MCF 10A (cell line): ENCODE results near the gene ESRRB. TPM values are rescaled to one million over a fixed set of nuclear protein-coding genes. Genes with fewer than 3 reads are reported as not detected.

ENCODE experiments used
- BruUV-seq: library from RNA; stranded (reverse); fragments of 400-500 nt; replicated peaks from 2 replicates; lab custom pipeline; 2021; lab: Mats Ljungman, UMichigan
- CTCF ChIA-PET: fragments of 300-600 bp; sonication (Branson Sonifier 250); formaldehyde crosslinking; extraction: SDS; loops from one replicate; lab custom pipeline; 2021; ENCODE audit warnings: antibody characterized with exemption, inconsistent platforms; lab: Yijun Ruan, JAX
- POLR2A ChIA-PET: fragments of 300-600, 350-650 bp; sonication (Branson Sonifier 250); formaldehyde crosslinking; extraction: SDS; loops from one replicate; lab custom pipeline; 2020; ENCODE audit warnings: antibody characterized with exemption, inconsistent platforms; lab: Yijun Ruan, JAX
- DNase-seq: peaks from one replicate; pipeline ENCODE4 v3.0.0-alpha.2; 2018; ENCODE audit not compliant: unreplicated experiment
- H3K27ac Mint-ChIP-seq: one replicate; pipeline ENCODE4 v1.8.0; 2022; ENCODE audit warnings: mild to moderate bottlenecking, low read depth, mixed read lengths; ENCODE audit not compliant: unreplicated experiment
- H3K27me3 Mint-ChIP-seq: one replicate; pipeline ENCODE4 v1.8.0; 2022; ENCODE audit warnings: mixed read lengths; ENCODE audit not compliant: insufficient read depth, unreplicated experiment
- H3K36me3 Mint-ChIP-seq: one replicate; pipeline ENCODE4 v1.8.0; 2022; ENCODE audit warnings: mild to moderate bottlenecking, moderate library complexity, mixed read lengths; ENCODE audit not compliant: insufficient read depth, unreplicated experiment
- H3K4me1 Mint-ChIP-seq: one replicate; pipeline ENCODE4 v1.8.0; 2022; ENCODE audit warnings: mixed read lengths; ENCODE audit not compliant: insufficient read depth, unreplicated experiment
- H3K4me3 Mint-ChIP-seq: one replicate; pipeline ENCODE4 v1.8.0; 2022; ENCODE audit warnings: mild to moderate bottlenecking, moderate library complexity, mixed read lengths; ENCODE audit not compliant: unreplicated experiment
- H3K9me3 Mint-ChIP-seq: one replicate; pipeline ENCODE4 v1.8.0; 2022; ENCODE audit warnings: mixed read lengths; ENCODE audit not compliant: unreplicated experiment
- CTCF ChIP-seq: fragments of 200-600 bp; IDR thresholded peaks from one replicate; pipeline ENCODE4 v1.8.0; 2022; ENCODE audit warnings: antibody characterized with exemption, mild to moderate bottlenecking; ENCODE audit not compliant: unreplicated experiment
- intact Hi-C: fragments of 100-400 bp; cut with micrococcal nuclease; formaldehyde crosslinking; loops from 2 replicates; pipeline ENCODE4 v1.14.1; 2022
- total RNA-seq: library from RNA; stranded (reverse); gene quantifications from 2 replicates; pipeline ENCODE4 v1.2.3, GENCODE V29; 2022

Gene ESRRB
- total RNA-seq, 1 experiment from 2014 or later = 0.23 TPM

DNA sequence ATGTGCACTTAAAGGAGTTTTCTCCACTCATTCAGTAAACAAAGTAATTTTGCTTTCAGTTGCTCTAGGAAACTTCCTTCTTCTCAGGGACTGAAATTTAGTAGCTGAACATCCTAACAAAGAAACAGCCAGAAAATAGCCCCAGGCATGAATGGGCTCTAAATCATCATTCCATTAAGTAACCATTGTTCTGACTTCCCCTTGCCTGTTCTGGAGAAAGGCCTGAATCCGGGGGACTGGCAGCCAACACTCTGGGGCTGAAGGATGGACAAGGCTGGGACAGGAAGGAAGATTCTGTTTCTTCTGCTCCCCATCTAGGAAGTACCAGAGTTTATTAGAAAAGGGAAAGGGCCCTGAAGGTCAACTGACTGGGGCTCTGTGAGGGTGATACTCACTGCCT, 104.5 kb downstream of the ESRRB start:
- no TSS peak for BruUV-seq
- Mint-ChIP-seq H3K36me3 (no peaks in the 10 kb centered on the region), H3K4me1 (no peaks in the 10 kb centered on the region), H3K27ac (no peak overlapping the region), H3K9me3 (no peaks in the 10 kb centered on the region), H3K4me3 (no peak overlapping the region), H3K27me3 (no peaks in the 10 kb centered on the region)
- no peak for DNase-seq
- CTCF ChIA-PET = no interaction called here
- POLR2A ChIA-PET = no interaction called here
- no peak for TF ChIP-seq CTCF
- intact Hi-C loops = no loop called here

- no peak for DNase-seq
- intact Hi-C loops = no loop called here
- Mint-ChIP-seq H3K27me3 (peaks cover 10% of the 10 kb centered on the region), H3K4me3 (no peak overlapping the region), H3K27ac (no peak overlapping the region), H3K36me3 (no peaks in the 10 kb centered on the region), H3K4me1 (no peaks in the 10 kb centered on the region), H3K9me3 (no peaks in the 10 kb centered on the region)
- no peak for TF ChIP-seq CTCF
- ChIA-PET CTCF (interaction anchor here (1.1 kb wide), 1 partner anchor 11 kb away, joined by 3 read pairs; no protein-coding TSS in a partner anchor), POLR2A (no interaction called here)
- BruUV-seq = no TSS peak
These were observed 108.4 kb downstream of the ESRRB start for GRCh38 chr14:76484355-76484754.

- no peaks in the 10 kb centered on the region for H3K36me3 Mint-ChIP-seq
- intact Hi-C loops = no loop called here
- H3K27me3 Mint-ChIP-seq = peaks cover 10% of the 10 kb centered on the region
- no peak for DNase-seq
- TF ChIP-seq CTCF = no peak
- ChIA-PET POLR2A (interaction anchor here (0.5 kb wide), 1 partner anchor 306 kb away, joined by 3 read pairs; no protein-coding TSS in a partner anchor), CTCF (interaction anchor here (0.6 to 1.2 kb wide), 3 partner anchors 99 to 435 kb away, joined by 3 read pairs; no protein-coding TSS in a partner anchor)
- H3K4me1 Mint-ChIP-seq = no peaks in the 10 kb centered on the region
- H3K4me3 Mint-ChIP-seq = no peak overlapping the region
- no TSS peak for BruUV-seq
- no peaks in the 10 kb centered on the region for H3K9me3 Mint-ChIP-seq
- no peak overlapping the region for H3K27ac Mint-ChIP-seq
These were observed 110.4 kb downstream of the ESRRB start for GRCh38 chr14:76486251-76486743.

GRCh38 chr14:76488551-76488950, 112.6 kb downstream of the ESRRB start:
- TF ChIP-seq CTCF = no peak
- DNase-seq = no peak
- no peaks in the 10 kb centered on the region for H3K4me1 Mint-ChIP-seq
- H3K4me3 Mint-ChIP-seq = no peak overlapping the region
- peaks cover 10% of the 10 kb centered on the region for H3K27me3 Mint-ChIP-seq
- POLR2A ChIA-PET = no interaction called here
- no TSS peak for BruUV-seq
- no peaks in the 10 kb centered on the region for H3K9me3 Mint-ChIP-seq
- CTCF ChIA-PET = no interaction called here
- intact Hi-C loops = no loop called here
- no peaks in the 10 kb centered on the region for H3K36me3 Mint-ChIP-seq
- H3K27ac Mint-ChIP-seq = no peak overlapping the region
